Measurements from ENCODE around the gene LMNA.

DNA sequence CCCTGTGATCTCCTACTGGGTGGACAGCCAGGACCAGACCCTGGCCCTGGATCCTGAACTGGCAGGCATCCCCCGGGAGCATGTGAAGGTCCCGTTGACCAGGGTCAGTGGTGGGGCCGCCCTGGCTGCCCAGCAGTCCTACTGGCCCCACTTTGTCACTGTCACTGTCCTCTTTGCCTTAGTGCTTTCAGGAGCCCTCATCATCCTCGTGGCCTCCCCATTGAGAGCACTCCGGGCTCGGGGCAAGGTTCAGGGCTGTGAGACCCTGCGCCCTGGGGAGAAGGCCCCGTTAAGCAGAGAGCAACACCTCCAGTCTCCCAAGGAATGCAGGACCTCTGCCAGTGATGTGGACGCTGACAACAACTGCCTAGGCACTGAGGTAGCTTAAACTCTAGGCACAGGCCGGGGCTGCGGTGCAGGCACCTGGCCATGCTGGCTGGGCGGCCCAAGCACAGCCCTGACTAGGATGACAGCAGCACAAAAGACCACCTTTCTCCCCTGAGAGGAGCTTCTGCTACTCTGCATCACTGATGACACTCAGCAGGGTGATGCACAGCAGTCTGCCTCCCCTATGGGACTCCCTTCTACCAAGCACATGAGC is 62.2 kb downstream of the LMNA start:
- TF ChIP-seq CTCF (IDR thresholded peaks at IDR 0.05) (no peak), EZH2 (IDR thresholded peaks at IDR 0.05; ENCODE audit: borderline replicate concordance, insufficient read depth, low read depth, low read length, poor library complexity, severe bottlenecking) (no peak)
